GM19372 (cell line): ENCODE results near the gene RAN.
A peak's percentile ranks its signal among the peaks of the same experiment; 100 is the strongest.
"Not testable (repeated sequence)": the region's sequence is repeated elsewhere in the genome, so short reads cannot be mapped to it uniquely, and the experiment has no call there.

Experiments
- ATAC-seq: cut with Tn5 transposase; IDR thresholded peaks from one replicate; pipeline ENCODE4 v1.9.1; 2021; ENCODE audit warnings: mild to moderate bottlenecking, low read depth, moderate library complexity; ENCODE audit not compliant: unreplicated experiment

The RAN gene

DNA sequence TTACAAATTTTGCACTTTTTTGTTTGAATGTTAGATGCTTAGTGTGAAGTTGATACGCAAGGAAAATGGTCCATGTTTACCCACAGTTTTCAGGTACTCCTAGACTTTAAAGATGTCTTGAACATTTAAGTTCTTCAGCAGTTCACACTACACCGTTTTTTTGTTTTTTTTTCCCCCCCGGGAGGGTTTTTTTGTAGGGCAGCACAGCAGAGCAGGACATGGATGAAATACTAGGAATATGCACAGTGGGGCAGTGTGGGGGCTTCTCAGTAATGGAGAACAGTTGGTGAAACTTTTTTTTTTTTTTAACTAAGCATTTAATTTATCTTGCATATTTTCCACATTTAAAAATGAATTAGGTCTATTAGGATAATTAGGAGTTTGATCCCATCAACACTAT is 4.9 kb downstream of the RAN start:
- no peak for ATAC-seq

DNA sequence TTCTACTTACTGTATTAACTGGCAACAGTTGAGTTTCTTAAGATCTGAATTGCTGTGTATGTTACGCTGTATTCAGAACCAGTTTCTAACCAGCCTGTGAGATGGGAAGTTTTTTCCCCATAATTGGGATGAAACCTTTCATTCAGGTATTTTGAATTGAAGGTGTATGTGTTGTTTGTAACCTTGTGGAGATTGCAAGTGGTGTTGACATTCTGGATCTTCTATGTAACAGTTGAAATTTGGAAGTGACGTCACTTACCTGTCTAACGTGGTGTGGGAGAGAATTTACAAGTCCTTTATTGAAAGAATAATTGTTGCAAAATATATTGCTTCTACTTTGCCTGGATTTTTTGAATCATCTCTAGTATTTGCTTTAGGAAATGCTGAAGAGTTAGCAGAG is 5.5 kb downstream of the RAN start:
- no peak for ATAC-seq

GRCh38 chr12:130878193-130879185 is 6.6 kb downstream of the RAN start:
- ATAC-seq: no peak

GRCh38 chr12:130879212-130879686 is 7.4 kb downstream of the RAN start:
- ATAC-seq: peak; percentile 83

- ATAC-seq: no peak
These were observed 8.0 kb downstream of the RAN start for GRCh38 chr12:130879781-130880389.

DNA sequence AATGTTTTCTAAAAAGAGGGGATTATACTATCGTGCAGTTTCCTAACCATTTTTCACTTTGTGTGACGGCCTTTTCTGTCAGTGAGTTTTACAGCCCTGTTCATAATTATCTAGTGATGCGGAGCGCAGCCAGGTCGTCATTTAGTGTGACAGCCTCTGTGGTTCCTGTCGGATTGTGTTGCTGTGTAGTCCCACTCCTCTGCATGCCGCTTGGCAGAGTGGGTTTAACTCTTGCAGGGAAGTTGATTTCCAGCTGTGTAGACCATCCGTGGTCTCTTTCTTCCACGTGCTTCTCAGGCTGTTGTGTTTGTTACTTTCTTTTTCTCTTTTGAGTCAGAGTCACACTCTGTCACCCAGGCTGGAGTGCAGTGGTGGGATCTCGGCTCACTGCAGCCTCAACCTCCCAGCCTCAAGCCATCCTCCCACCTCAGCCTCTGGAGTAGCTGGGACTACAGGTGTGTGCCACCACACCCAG is 8.6 kb downstream of the RAN start:
- ATAC-seq: peak; percentile 55

DNA sequence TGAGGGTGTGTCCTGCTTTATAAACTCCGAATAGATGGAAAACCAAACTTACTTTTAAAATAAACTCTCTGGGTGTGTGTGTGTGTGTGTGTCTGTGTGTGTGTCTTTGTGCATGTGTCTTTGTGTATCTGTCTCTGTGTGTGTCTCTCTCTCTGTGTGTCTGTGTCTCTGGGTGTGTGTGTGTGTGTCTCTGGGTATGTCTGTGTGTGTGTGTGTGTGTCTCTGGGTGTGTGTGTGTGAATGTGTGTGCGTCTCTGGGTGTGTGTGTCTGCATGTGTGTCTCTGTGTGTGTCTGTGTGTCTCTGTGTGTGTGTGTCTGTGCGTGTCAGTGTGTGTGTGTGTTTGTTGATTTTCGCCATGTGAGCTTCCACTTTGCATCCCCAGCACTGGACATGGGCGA is 9.2 kb downstream of the RAN start:
- ATAC-seq: no peak

DNA sequence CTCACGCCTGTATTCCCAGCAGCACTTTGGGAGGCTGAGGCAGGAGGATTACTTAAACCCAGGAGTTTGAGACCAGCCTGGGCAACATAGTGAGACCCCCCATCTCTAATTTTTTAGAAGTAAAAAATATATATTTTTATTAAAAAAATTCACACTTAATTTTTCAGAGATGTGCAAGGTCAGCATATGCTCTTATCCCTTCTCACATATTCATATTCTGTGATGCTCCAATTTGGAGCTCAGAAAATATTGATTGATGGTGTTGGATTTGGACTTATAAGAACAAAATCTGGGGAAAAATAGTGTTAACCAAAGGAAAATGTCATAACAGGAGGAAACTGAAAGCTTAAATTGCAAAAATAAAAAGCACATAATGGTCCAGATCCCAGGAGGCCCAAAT is 9.7 kb downstream of the RAN start:
- no peak for ATAC-seq

DNA sequence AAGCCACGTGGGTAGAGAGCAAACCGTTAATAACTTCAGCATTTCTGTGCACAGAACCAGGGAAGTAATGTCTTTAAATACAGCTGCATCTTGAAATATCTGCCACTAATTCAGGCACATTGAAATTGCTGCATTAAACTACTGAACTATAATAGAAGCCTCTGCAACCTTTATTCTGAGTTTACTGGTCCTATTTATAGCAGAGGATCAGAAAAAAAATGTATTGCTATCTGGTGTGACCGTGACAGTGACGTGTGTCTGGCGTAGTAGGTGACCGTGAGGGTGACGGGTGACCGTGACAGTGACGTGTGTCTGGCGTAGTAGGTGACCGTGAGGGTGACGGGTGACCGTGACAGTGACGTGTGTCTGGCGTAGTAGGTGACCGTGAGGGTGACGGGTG is 15.3 kb downstream of the RAN start:
- not testable (repeated sequence) for ATAC-seq

GRCh38 chr12:130904064-130904463 is 32.2 kb downstream of the RAN start:
- no peak for ATAC-seq

DNA sequence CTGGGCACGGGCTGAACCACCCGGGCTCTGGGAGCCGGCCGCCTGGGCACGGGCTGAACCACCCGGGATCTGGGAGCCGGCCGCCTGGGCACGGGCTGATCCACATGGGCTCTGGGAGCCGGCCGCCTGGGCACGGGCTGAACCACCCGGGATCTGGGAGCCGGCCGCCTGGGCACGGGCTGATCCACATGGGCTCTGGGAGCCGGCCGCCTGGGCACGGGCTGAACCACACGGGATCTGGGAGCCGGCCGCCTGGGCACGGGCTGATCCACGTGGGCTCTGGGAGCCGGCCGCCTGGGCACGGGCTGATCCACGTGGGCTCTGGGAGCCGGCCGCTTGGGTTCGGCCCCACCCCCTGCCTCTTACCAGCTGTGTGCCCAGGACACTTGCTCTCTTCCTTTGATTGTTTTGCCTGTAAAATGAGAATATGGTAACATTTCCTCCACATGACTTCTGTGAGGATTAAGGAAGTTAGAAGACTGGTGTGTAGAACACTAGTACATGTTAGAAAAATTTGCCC is 33.1 kb downstream of the RAN start:
- not testable (repeated sequence) for ATAC-seq

DNA sequence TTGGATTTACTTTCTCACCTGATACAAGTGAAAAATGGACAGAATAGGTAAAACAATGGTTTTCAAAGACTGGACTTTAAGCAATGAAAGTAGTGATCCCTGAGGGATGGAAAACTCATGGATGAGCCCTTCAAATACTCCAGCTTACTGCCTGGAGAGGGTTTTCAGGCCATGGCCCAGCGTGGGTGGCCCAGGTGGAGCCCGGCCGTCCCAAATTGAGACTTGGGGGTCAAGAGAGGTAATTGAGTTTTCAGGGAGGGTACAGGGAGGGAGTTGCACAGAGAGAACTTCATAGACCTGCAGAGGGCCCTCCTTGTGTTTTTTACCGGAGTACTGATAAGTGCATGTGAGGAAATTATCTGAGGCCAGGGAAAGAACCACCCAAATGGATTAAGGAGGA is 37.2 kb downstream of the RAN start:
- ATAC-seq: no peak

DNA sequence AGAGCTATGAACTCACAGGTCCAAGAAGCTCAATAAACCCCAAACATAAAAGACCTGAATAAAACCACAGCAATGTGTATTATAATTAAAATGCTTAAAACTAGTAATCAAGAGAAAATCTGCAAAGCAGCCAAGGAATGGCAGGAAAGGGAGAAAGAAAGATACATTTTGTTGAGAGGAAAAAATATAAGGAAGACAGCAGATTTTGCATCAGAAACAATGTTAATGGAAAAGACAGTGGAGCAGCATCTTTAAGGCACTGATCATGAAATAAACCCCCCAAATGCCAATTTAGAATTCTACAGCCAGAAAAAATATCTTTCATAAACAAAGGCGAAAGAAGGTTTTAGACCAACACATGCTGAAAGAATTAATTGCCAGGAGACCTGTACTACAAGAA is 39.3 kb downstream of the RAN start:
- no peak for ATAC-seq

- no peak for ATAC-seq
These were observed 40.1 kb downstream of the RAN start for GRCh38 chr12:130911933-130912332.

DNA sequence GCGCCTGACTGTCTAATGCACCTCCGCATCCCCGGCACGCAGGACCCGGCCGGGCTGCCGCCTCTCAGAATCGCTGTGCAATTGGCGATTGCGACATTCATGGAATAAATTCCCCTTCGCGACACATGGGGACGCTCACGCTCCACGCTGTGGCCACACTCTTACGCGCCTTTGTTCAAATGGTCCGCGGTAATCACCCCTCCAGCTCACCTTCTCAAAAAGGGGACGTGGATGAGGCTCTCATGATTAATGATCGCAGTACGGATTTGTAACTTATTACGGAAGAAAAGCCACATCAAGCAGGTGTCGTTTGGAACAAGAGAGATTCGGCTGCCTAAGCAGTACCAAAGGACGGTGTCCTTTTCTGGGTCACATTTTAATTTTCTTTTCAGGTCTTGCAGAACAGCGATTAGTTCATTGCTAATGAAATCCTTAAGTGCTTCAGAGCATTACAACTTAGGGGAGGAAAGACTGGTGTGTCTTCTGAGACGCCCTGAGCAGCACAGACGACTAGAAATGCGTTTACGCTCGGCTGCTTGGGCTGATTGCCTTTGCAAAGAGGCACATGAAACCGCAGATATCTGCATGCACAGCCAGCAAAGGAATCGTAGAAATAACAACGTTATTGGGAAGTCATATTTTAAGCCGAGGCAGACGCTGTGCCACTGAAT is 44.5 kb downstream of the RAN start:
- no peak for ATAC-seq

- no peak for ATAC-seq
These were observed 45.7 kb downstream of the RAN start for GRCh38 chr12:130917607-130918006.

- ATAC-seq: no peak
These were observed 47.2 kb downstream of the RAN start for GRCh38 chr12:130919086-130919485.

DNA sequence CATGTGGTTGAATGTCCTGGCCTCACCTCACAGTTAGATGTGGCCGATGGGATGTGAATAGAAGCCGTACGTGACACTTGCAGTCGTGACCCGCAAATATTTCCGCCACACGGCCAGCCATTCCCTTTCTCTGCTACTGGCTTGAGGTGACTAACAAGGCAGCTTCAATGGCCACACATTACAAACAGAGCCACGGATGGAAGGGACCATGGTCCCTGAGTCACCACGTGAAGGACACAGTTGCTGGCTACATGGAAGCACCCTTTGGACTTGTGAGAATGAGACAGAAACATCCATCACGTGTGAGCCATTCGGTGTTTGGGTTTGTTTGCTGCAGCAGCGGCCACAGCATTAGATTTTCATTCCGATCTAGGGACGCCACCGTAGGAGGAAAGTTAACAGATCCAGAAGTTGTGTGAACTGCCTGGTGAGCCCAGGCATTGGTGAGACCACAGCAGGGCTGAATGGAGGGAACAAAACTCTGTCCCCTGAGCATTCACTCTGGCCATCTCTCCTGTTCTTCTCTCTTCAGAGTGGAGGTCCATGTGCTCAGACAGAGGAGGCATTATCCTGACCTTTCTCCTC is 48.3 kb downstream of the RAN start:
- ATAC-seq: no peak

DNA sequence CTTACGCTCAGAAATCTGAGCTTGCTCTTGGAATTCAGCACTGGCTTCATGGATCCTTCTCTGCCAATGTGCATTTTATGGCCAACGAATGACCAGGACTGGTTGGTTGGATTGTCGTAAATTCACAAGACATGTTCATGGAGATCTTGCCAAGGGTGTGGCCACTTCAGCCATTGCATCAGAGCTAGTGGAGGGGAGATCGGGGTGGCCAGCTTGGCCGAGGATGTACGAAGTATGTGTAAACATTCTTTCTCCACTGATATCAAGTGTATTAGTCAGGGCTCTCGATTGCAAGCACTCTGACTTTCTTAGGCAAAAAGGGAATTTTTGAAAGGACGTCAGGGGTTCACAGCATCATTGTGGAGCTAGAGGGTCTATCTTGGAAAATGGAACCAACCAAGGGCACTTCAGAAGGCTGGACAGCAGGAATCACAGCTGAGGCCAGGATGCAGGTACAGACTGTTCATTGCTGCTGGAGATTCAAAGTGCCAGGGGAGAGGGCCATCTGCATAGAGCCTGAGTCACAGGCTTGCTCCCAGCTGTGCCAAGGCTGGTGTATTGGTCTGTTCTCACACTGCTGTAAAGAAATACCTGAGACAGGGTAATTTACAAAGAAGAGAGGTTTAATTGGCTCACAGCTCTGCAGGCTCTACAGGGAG is 49.0 kb downstream of the RAN start:
- no peak for ATAC-seq

DNA sequence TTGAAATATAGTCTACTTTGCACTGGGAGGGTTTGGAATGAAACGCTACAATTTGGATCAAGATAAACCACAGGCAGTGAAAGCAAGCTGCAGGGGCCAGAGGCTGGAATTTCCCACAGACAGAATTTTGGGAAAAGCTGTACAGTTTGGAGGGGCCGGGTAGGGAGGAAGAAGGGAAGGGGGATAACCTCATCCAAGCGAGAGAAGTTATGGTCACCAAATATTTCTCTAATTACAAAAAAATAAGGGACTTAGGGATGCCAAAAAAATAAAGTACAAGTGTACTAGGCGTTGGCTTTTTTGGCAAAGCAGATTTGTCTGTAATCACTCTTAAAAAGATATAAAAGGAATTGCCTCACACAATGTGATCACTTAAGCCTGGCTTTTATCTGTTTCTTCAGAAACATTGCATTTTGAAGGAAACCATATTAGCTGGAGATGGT is 50.7 kb downstream of the RAN start:
- ATAC-seq: no peak
